ENCODE measurements around the gene ZNF726.
A peak's percentile ranks its signal among the peaks of the same experiment; 100 is the strongest.
"Not testable (repeated sequence)": the region's sequence is repeated elsewhere in the genome, so short reads cannot be mapped to it uniquely, and the experiment has no call there.

The ZNF726 gene

GRCh38 chr19:23914402-23915286, at the start of gene ZNF726:
TSS of gene ZNF726 (plus strand) at chr19:23914886. CDS start at chr19:23914995, 109 bp downstream.
- DNase-seq, result peak; percentile 75

- no peak for DNase-seq
Measured at GRCh38 chr19:23867895-23868294, 46.8 kb upstream of the ZNF726 start.

- no peak for DNase-seq
Measured at GRCh38 chr19:23868630-23869029, 46.1 kb upstream of the ZNF726 start.

GRCh38 chr19:23872282-23872919, 42.3 kb upstream of the ZNF726 start:
- no peak for DNase-seq

GRCh38 chr19:23876261-23876660, 38.4 kb upstream of the ZNF726 start:
- DNase-seq, result no peak

- DNase-seq, result not testable (repeated sequence)
Measured at GRCh38 chr19:23876756-23877155, 37.9 kb upstream of the ZNF726 start.

GRCh38 chr19:23882493-23882892, 32.2 kb upstream of the ZNF726 start:
- DNase-seq, result no peak

GRCh38 chr19:23884363-23884762, 30.3 kb upstream of the ZNF726 start:
- DNase-seq, result no peak

GRCh38 chr19:23887642-23888041, 27.0 kb upstream of the ZNF726 start:
- DNase-seq, result no peak

- not testable (repeated sequence) for DNase-seq
Measured at GRCh38 chr19:23896096-23896495, 18.6 kb upstream of the ZNF726 start.

- DNase-seq, result no peak
Measured at GRCh38 chr19:23896912-23897311, 17.8 kb upstream of the ZNF726 start.

- DNase-seq, result no peak
Measured at GRCh38 chr19:23901360-23901759, 13.3 kb upstream of the ZNF726 start.

- no peak for DNase-seq
Measured at GRCh38 chr19:23904406-23904805, 10.3 kb upstream of the ZNF726 start.

GRCh38 chr19:23905771-23906170, 8.9 kb upstream of the ZNF726 start:
- DNase-seq, result no peak

- DNase-seq, result no peak
Measured at GRCh38 chr19:23906835-23907234, 7.9 kb upstream of the ZNF726 start.

GRCh38 chr19:23908165-23908564, 6.5 kb upstream of the ZNF726 start:
- no peak for DNase-seq

- DNase-seq, result no peak
Measured at GRCh38 chr19:23909222-23909621, 5.5 kb upstream of the ZNF726 start.

- no peak for DNase-seq
Measured at GRCh38 chr19:23913931-23914330, 755 bp upstream of the ZNF726 start.

- no peak for DNase-seq
Measured at GRCh38 chr19:23916991-23917390, 2.3 kb downstream of the ZNF726 start.

GRCh38 chr19:23917856-23918255, 3.2 kb downstream of the ZNF726 start:
- no peak for DNase-seq

GRCh38 chr19:23925285-23925684, 10.6 kb downstream of the ZNF726 start:
- DNase-seq, result no peak

GRCh38 chr19:23932878-23933277, 18.2 kb downstream of the ZNF726 start:
- no peak for DNase-seq

GRCh38 chr19:23937031-23937430, 22.3 kb downstream of the ZNF726 start:
- DNase-seq, result not testable (repeated sequence)

- no peak for DNase-seq
Measured at GRCh38 chr19:23943411-23943810, 28.7 kb downstream of the ZNF726 start.

All from activated T-cell treated with anti-CD3 and anti-CD28 coated beads for 4 hours (primary cell).